Measurements from ENCODE around the gene EFCAB14. TPM values are rescaled to one million over a fixed set of nuclear protein-coding genes. Genes with fewer than 3 reads are reported as not detected.
"Not testable (repeated sequence)": the region's sequence is repeated elsewhere in the genome, so short reads cannot be mapped to it uniquely, and the experiment has no call there.

EFCAB14 gene
- total RNA-seq, 1 donor from 2014 or later: 96.6 TPM

DNA sequence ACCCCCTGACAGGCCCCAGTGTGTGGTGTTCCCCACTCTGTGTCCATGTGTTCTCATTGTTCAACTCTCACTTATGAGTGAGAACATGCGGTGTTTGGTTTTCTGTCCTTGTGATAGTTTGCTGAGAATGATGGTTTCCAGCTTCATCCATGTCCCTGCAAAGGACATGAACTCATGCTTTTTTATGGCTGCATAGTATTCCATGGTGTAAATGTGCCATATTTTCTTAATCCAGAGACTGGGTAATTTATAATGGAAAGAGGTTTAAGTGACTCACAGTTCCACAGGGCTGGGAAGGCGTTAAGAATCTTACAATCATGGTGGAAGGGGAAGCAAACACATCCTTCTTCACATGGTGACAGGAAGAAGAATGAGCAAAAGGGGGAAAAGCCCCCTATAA is 64.2 kb downstream of the EFCAB14 start:
- DNase-seq (ENCODE audit: low spot score): not testable (repeated sequence)

DNA sequence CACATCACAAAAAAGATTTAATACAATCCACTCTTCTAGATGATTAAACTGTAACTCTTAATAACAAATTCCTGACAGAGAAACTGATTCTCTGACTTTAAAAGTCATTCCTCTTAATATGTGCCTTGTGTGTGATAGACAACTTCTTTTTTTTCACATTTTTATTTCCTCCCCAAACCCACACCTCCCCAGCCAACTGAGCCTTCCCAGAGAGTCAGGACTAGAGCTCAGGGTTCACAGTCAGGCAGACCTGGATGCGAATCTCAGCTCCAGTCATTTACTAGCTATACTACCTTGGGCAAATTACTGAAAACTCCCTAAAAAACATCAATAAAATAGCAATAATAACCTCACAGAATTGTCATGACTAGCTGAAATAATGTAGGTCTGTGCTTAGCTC is 64.9 kb downstream of the EFCAB14 start:
- DNase-seq (ENCODE audit: low spot score): no peak

DNA sequence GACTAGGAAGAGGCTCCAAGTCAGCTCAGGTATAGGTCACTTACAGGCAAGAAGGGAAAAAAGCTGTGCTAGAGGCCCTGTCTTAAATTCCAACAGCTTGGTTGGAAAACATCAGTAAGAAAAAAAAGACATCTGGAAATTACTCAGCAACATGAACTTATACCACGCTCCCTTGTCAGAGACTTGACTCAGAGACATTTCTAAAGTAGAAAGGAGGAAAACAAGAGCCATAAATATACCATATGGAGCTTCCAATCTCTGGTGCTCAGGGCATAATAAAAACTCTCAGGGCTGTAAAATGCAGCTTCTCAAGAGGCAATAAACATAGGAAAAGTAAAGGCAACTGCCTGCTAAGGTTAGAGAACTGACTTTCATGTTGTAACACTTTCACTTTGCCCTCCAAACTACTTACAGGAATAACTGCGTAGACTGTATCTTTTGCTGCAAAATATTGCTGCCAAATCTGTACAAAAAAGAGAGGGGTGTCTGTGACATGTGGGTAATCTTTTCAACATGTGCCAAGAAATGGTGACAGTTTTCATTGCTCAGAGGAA is 65.4 kb downstream of the EFCAB14 start:
- no peak for DNase-seq (ENCODE audit: low spot score)

DNA sequence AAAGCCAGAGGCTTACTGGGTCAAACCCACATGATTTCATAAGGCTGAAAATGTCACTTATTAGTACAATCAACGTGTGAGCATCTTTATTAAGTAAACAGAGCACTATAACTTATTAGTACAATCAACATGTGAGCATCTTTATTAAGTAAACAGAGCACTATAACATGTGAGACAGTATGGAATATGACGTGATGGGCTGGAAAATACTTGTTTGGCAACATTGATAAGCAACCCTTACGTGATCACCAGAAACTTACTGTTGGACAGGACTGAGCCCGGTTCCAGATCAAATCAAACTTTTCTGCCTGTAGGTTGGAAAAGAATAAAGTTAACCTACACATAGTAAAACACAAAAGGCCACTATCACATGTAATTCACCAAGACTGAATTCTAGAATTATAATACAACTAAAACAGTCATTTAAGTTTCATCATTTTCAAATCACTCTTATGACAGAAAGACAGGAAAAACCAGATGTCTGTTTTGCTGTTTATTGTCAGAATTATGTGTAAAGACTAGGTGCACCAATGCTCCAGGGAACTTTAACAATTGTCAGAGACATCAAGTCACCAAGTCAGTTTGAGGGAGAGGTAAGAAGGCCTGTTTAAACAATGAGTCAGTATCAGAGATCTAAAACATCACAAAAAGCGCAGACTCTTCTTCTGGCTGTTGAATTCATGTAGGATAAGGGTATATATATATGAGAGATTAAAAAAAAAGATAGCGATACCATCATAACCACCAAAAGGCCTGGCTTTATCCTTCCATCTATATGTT is 66.4 kb downstream of the EFCAB14 start:
- DNase-seq (ENCODE audit: low spot score): no peak

DNA sequence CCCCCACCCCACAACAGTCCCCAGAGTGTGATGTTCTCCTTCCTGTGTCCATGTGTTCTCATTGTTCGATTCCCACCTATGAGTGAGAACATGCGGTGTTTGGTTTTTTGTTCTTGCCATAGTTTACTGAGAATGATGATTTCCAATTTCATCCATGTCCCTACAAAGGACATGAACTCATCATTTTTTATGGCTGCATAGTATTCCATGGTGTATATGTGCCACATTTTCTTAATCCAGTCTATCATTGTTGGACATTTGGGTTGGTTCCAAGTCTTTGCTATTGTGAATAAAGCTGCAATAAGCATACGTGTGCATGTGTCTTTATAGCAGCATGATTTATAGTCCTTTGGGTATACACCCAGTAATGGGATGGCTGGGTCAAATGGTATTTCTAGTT is 67.8 kb downstream of the EFCAB14 start:
- DNase-seq (ENCODE audit: low spot score): not testable (repeated sequence)

DNA sequence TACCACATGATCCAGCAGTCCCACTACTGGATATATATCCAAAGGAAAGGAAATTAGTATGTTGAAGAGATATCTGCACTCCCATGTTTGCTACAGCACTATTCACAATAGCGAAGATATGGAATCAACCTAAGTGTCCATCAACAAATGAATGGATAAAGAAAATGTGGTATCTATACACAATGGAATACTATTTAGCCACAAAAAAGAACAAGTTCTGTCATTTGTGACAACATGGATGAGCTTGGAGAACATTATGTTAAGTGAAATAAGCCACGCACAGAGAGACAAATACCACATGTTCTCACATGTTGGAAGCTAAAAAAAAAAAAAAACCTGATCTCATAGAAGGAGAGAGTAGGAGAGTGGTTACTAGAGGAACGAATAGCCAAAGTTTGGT is 68.4 kb downstream of the EFCAB14 start:
- no peak for DNase-seq (ENCODE audit: low spot score)

DNA sequence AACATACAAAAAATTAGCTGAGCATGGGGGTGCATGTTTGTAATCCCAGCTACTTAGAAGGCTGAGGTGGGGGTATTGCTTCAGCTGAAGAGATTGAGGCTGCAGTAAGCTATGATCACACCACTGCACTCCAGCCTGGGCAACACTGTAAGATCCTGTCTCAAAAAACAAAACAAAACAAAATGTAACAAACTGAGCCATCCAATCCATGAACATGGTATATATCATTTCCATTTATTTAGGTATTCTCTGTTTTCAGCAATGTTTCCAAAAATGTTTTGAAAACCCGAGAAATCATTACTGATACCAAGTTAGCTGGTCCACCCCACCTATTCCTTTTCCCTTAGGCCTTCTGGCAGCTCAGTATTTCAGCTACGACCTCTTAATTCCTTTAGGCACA is 69.2 kb downstream of the EFCAB14 start:
- no peak for DNase-seq (ENCODE audit: low spot score)

DNA sequence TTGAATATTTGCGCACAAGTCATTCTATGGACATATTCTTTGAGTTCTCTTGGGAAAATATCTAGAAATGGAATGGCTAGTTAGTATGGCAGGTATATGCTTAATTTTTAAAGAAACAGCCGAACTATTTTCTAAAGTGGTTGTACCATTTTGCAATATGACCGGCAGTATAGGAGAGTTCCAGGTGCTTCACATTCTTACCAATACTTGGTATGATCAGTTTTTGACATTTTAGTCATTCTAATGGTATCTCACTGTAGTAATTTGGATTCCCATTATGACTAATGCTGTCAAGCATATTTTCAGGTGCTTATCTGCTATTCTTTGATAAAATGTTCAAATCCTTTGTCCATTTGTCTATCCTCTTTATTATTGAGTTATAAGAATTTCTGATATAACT is 71.3 kb downstream of the EFCAB14 start:
- no peak for DNase-seq (ENCODE audit: low spot score)

DNA sequence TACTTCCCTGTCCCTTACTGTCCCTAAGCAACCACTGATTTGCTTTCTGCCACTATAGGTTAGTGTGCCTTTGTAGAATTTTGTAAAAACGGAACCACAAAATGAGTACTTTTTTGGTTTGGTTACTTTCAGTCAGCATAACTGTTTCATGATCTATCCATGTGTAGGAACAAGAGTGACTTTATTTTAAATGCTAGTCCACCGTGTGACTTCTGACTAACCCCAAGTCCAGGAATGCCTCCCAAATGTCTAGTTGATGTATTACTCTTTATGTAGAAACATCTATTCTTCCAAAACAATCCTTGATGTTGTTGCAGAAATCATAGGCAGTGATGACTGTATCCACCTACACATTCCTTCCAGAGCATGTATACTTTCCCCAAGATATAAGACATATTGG is 72.1 kb downstream of the EFCAB14 start:
- DNase-seq (ENCODE audit: low spot score): no peak

DNA sequence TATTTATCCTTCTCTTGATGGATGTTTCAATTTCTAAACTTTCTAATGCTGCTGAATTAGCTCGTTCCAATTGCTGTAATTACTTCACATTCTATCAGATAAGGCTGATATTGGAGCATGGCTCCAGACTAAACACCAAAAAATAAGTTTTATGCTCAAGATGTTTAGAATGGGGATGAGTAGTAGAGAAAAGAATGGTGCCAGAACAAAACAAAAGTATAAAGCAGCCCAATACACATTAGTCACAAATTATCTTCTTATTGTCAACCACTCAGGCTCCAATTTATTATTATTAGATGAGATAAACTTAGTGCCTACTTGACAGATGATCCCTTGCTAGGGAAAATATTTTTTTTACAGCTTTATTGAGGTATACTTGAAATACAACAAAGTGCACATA is 72.6 kb downstream of the EFCAB14 start:
- no peak for DNase-seq (ENCODE audit: low spot score)

DNA sequence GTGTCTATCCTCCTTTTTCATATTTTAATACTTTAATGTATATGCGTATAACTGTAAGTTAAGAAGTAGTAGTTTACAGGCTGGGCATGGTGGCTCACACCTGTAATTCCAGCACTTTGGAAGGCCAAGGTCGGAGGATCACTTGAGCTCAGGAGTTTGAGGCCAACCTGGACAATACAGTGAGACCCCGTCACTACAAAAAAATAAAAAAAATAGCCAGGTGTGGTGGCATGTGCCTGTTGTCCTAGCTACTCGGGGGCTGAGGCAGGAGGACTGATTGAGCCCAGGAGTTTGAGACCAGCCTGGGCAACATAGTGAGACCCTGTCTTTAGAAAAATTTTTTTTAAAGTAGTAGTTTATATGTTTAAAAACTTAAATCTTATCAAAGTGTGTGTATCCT is 73.1 kb downstream of the EFCAB14 start:
- DNase-seq (ENCODE audit: low spot score): no peak

DNA sequence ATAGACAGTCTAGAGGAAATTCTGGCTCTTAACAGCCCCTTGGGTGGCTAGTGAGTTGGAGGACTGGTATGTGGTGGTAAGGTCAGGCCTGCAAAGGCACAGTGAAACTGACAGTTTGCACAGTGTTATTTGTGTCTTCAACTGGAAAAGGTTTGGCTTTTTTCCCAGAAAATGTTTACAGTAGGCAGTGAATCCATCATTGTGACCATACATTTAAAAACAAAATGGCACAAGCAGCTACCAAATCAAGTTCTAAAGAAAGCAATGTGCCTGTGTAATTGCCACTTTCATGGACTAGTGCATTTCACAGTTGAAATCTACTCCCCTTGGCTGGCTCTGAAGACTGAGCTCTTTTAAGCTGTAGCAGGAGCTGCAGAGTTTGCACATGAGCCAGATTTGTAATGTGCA is 75.5 kb downstream of the EFCAB14 start:
- DNase-seq (ENCODE audit: low spot score): no peak

DNA sequence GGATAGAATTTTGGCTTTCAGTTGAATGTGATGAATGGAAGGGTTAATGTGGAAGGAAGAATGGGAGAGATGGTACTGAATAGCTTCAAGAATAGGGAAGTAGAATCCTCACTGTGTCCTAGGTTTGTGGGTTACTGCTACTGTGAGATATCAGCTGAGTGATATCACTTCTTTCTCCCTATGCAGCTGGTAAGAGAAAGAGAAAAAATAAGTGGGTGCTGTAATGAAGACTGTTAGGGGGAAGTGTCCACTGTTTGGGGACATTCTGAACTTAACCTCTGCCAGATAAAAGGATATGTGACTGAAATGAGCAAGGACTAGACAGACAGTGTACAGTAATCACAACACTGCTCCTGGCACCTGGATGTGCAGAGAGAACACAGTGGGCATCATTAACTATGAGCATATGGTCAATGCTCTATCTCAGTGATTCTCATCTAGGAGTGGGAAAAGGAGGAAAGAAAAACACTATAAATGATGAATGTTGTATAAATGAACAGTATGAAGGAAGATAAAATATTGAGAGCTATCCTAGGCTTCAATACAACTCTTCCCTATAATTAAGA is 76.7 kb downstream of the EFCAB14 start:
- DNase-seq (ENCODE audit: low spot score): no peak

DNA sequence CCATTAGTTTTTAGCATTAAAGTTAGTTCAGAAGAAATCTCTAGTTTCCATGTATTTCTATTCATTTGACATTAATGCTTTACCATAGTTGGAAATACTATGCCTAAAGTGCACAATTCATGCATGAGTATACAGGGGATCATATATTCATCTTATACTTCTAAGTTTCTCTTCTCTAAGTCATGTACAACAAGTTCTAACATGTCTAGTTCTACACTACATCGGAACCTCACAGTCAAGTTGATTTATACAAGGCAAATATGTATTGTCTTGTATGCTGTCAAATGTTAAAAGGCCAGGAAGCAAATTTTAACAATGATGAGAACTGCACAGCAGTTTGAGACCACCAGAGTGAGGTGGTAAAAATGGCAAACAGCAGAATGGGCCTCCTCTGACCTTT is 79.4 kb downstream of the EFCAB14 start:
- no peak for DNase-seq (ENCODE audit: low spot score)

DNA sequence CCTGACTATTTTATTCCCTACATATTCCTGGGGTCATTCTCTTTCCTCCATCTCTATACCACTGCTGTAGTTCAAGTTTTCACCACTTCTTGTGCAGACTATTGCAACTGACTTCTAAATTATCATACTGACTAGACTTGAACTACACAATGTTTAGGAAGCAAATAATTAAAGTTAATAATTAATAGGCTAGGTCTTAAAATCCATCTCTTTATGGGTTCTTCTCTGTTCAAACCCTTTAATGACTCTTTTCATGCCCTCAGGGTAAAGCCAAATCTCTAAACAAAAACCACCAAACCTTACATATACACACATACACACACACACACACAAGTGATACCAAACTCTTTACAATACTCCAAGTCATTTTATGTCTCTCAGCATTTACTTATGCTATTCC is 80.0 kb downstream of the EFCAB14 start:
- no peak for DNase-seq (ENCODE audit: low spot score)

DNA sequence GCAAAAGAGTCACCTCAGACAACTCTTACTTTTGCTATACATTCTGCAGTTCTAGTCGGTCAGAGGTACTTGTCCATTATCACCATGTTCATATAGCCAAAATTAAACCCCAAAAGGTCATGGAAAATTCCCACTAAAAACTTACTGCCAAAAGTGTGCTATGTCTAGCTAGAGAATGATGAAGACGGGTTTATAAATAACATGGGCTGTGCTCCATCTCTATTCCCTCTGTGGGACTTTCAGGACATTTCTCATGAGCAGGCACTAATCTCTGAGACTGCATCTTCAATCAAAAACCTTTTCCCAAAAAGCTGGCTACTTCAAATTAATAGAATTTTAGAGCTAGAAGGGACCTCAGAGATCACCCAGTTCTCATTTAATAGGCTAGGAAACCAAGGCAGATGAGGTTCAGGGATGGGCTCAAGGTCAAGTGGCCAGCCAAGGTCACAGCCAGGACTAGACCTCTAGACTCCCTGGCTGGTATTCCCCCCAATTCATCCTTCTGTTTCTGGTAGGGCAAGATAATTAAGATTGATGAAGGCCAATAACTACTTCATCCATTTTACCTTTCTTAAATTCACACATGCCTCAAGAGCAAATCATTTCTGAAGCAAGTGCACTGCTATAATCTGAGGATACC is 81.3 kb downstream of the EFCAB14 start:
- no peak for DNase-seq (ENCODE audit: low spot score)

DNA sequence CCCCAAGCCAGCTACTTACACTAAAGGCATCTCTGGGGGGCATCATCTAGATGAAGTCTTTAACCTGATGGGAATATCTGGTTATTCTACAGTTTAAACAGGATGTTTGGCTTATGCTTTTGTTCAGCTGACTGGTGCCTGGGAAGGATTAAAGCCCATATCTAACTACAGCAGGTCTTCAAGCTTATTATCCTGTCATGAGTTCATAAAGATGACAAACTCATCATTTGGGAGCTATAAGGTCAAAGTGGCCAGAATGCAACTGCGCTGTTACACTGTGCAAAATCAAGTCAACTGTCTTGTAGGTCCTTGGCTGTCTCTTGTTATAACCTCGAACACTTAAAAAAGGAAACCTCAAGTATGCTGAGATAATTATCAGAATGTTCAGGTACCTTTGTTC is 83.7 kb downstream of the EFCAB14 start:
- no peak for DNase-seq (ENCODE audit: low spot score)

DNA sequence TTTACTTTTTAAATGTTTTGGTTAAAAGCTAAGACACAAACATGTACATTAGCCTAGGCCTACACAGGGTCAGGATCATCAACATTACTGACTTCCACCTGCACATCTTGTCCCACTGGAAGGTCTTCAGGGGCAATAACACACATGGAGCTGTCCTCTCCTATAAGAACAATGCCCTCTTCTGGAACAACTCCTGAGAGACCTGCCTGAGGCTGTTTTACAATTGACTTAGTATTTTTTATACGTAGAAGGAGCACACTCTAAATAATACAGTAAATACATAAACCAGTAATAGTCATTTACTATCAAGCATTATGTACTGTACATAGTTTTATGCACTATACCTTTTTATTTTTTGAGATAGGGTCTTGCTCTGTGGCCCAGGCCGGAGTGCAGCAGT is 88.2 kb downstream of the EFCAB14 start:
- no peak for DNase-seq (ENCODE audit: low spot score)

All from mesenteric fat pad (tissue), 1 donor.